Endothelial cell of umbilical vein (primary cell): ENCODE data around the gene ZNF383. TPM values are rescaled to one million over a fixed set of nuclear protein-coding genes. Genes with fewer than 3 reads are reported as not detected.

ENCODE experiments used
- BruUV-seq: library from RNA; stranded (reverse); fragments of 400-500 nt; replicated peaks from 2 replicates; lab custom pipeline; 2021; lab: Mats Ljungman, UMichigan
- CTCF ChIA-PET: fragments of 300-600, 350-600 bp; sonication (Branson Sonifier 250); formaldehyde crosslinking; loops from one replicate; lab custom pipeline; 2021; ENCODE audit warnings: antibody characterized with exemption, inconsistent platforms; lab: Charles Lee
- POLR2A ChIA-PET: fragments of 300-600, 350-600 bp; sonication (Branson Sonifier 250); formaldehyde crosslinking; loops from one replicate; lab custom pipeline; 2021; ENCODE audit warnings: antibody characterized with exemption, inconsistent platforms; lab: Charles Lee
- DNase-seq: peaks from one replicate; pipeline ENCODE4 v3.0.0-alpha.2; 2011; ENCODE audit warnings: low read depth, low spot score
- FAIRE-seq: peaks from 2 replicates; lab custom pipeline; 2011; peaks lifted over from hg19 to GRCh38; lab: Jason Lieb, UNC
- H2AFZ ChIP-seq: 2 replicates; pipeline ENCODE4 v1.6.0; 2012; ENCODE audit warnings: low read depth, low read length, control low read depth, inconsistent platforms
- H3K27ac ChIP-seq: 2 replicates; pipeline ENCODE4 v1.5.1; 2011; ENCODE audit warnings: low read depth, mild to moderate bottlenecking, control low read depth, low read length, moderate library complexity; ENCODE audit not compliant: insufficient read depth
- H3K27me3 ChIP-seq, 2 experiments: 2 replicates each; pipeline versions ENCODE4 v1.6.0 to v1.6.1; 2011; ENCODE audit warnings: low read length in 2 of 2, mixed read lengths in 1 of 2; ENCODE audit not compliant: control insufficient read depth in 2 of 2, insufficient read depth in 2 of 2
- H3K36me3 ChIP-seq, 2 experiments: 2 replicates in 1 of 2; 3 replicates in 1 of 2; pipeline ENCODE4 v1.5.1; 2011; ENCODE audit warnings: low read length in 2 of 2, mild to moderate bottlenecking in 1 of 2, moderate library complexity in 1 of 2; ENCODE audit not compliant: control insufficient read depth in 2 of 2, insufficient read depth in 2 of 2; ENCODE audit errors: extremely low read depth in 1 of 2
- H3K4me1 ChIP-seq: 3 replicates; pipeline ENCODE4 v1.5.1; 2011; ENCODE audit warnings: mild to moderate bottlenecking, low read length; ENCODE audit not compliant: control insufficient read depth, insufficient read depth; ENCODE audit errors: extremely low read depth
- H3K4me2 ChIP-seq: 2 replicates; pipeline ENCODE4 v1.6.1; 2011; ENCODE audit warnings: low read length, control low read depth, mixed read lengths; ENCODE audit not compliant: insufficient read depth
- H3K4me3 ChIP-seq, 3 experiments: fragments of 200-600 bp in 1 of 3; sonication (generic), shearing (Covaris generic) in 1 of 3; replicated peaks in 1 of 3; 2 replicates each; pipeline ENCODE4 v1.5.1; 2011 to 2016; ENCODE audit warnings: control low read depth in 3 of 3, low read length in 3 of 3, mild to moderate bottlenecking in 2 of 3, inconsistent platforms in 1 of 3, low read depth in 1 of 3, moderate library complexity in 1 of 3; ENCODE audit not compliant: insufficient read depth in 1 of 3
- H3K79me2 ChIP-seq: 2 replicates; pipeline ENCODE4 v1.6.0; 2012; ENCODE audit warnings: low read length, inconsistent platforms; ENCODE audit not compliant: control insufficient read depth, insufficient read depth
- H3K9ac ChIP-seq: replicated peaks from 2 replicates; pipeline ENCODE3; 2011; ENCODE audit warnings: low read length, control low read depth; ENCODE audit not compliant: insufficient read depth; ENCODE audit errors: extremely low read depth
- H3K9me1 ChIP-seq: replicated peaks from 3 replicates; pipeline ENCODE4 v1.6.0; 2011; ENCODE audit warnings: mild to moderate bottlenecking, low read length; ENCODE audit not compliant: control insufficient read depth, insufficient read depth; ENCODE audit errors: extremely low read depth
- H3K9me3 ChIP-seq: replicated peaks from 2 replicates; pipeline ENCODE4 v1.5.1; 2012; ENCODE audit warnings: low read length, inconsistent platforms; ENCODE audit not compliant: control insufficient read depth, insufficient read depth
- H4K20me1 ChIP-seq: replicated peaks from 2 replicates; pipeline ENCODE3; 2011; ENCODE audit warnings: mild to moderate bottlenecking, low read length; ENCODE audit not compliant: control insufficient read depth, insufficient read depth; ENCODE audit errors: extremely low read depth
- CTCF ChIP-seq, 2 donors: IDR thresholded peaks; 1 replicate in 1 of 2; 2 replicates in 1 of 2; pipeline ENCODE4 v1.5.1; 2011; ENCODE audit warnings: low read length in 2 of 2, mild to moderate bottlenecking in 2 of 2, moderate library complexity in 2 of 2, control low read depth in 1 of 2, inconsistent platforms in 1 of 2, low read depth in 1 of 2; ENCODE audit not compliant: insufficient read depth in 1 of 2; ENCODE audit errors: extremely low read depth in 1 of 2
- FOS ChIP-seq: IDR thresholded peaks from 2 replicates; pipeline ENCODE4 v1.6.1; 2011; ENCODE audit warnings: mild to moderate bottlenecking, low read length, moderate library complexity, borderline replicate concordance; ENCODE audit not compliant: insufficient read depth
- JUN ChIP-seq: IDR thresholded peaks from 2 replicates; pipeline ENCODE4 v1.6.1; 2011; ENCODE audit warnings: borderline replicate concordance, low read depth; ENCODE audit not compliant: insufficient read length, insufficient read depth
- MAX ChIP-seq: IDR thresholded peaks from 2 replicates; pipeline ENCODE4 v1.6.1; 2011; ENCODE audit not compliant: insufficient read depth, insufficient read length
- MYC ChIP-seq: IDR thresholded peaks from one replicate; pipeline ENCODE4 v1.6.1; 2011; ENCODE audit warnings: mild to moderate bottlenecking, low read depth, low read length
- POLR2A ChIP-seq: IDR thresholded peaks from 2 replicates; pipeline ENCODE4 v1.6.1; 2012; ENCODE audit warnings: low read depth, mild to moderate bottlenecking, control low read depth, low read length
- dilution Hi-C: fragments of 300-500 bp; cut with MboI; formaldehyde crosslinking; loops from one replicate; pipeline ENCODE4 v1.15.0; 2019; ENCODE audit warnings: low sequenced_read_pairs; ENCODE audit not compliant: extremely low pct_ligation_motif_present
- intact Hi-C: fragments of 100-400 bp; cut with micrococcal nuclease; formaldehyde crosslinking; loops from one replicate; pipeline ENCODE4 v1.10.0; 2022
- polyA plus RNA-seq, 4 experiments: library from polyadenylated mRNA; depleted of rRNA in 3 of 4; stranded (reverse) in 3 of 4; unstranded in 1 of 4; fragments of >200 nt; gene quantifications; 2 replicates each; pipeline versions ENCODE4 v1.2.1 to v1.2.3, GENCODE V29; 2011 to 2012; ENCODE audit warnings: missing spikeins in 1 of 4
- total RNA-seq: library from RNA; stranded (reverse); gene quantifications from 2 replicates; pipeline ENCODE4 v1.2.3, GENCODE V29; 2021

The ZNF383 gene
- total and polyA plus RNA-seq, 2 donors (not counting 3 experiments of a cell fraction or from before 2014, with no cell fraction given), result 1.7 to 7.1 TPM

- intact Hi-C loops, result no loop called here
- Histone ChIP-seq H3K4me3 (no peak overlapping the region), H3K27ac (no peak overlapping the region), H3K79me2 (no peaks in the 10 kb centered on the region), H3K4me1 (no peaks in the 10 kb centered on the region), H3K27me3 (no peaks in the 10 kb centered on the region), H4K20me1 (no peaks in the 10 kb centered on the region), H3K4me2 (no peak overlapping the region), H3K9ac (no peak overlapping the region), H3K36me3 (peaks cover 8 to 15% of the 10 kb centered on the region in 2 experiments), H3K9me1 (no peaks in the 10 kb centered on the region), H3K9me3 (no peaks in the 10 kb centered on the region), H2AFZ (no peak overlapping the region)
- no peak for DNase-seq
- ChIA-PET POLR2A (no interaction called here), CTCF (no interaction called here)
- no peak for FAIRE-seq
- BruUV-seq, result no TSS peak
- TF ChIP-seq CTCF (IDR thresholded peaks at IDR 0.05; ENCODE audit: extremely low read depth in 1 of 2, insufficient read depth in 1 of 2, low read depth in 1 of 2, low read length in 2 of 2), result peak; percentile 51 to 52
- no peak for TF ChIP-seq FOS
- dilution Hi-C loops, result no loop called here
These were observed 10.0 kb downstream of the ZNF383 start for GRCh38 chr19:37227996-37228395.

GRCh38 chr19:37243206-37243632 lies 25.2 kb downstream of the ZNF383 start:
- Histone ChIP-seq H2AFZ (no peak overlapping the region), H4K20me1 (no peaks in the 10 kb centered on the region), H3K4me3 (no peak overlapping the region), H3K9ac (no peak overlapping the region), H3K27me3 (no peaks in the 10 kb centered on the region), H3K36me3 (peaks cover 16 to 21% of the 10 kb centered on the region in 2 experiments), H3K79me2 (no peaks in the 10 kb centered on the region), H3K27ac (no peak overlapping the region), H3K9me1 (no peaks in the 10 kb centered on the region), H3K9me3 (peaks cover 9% of the 10 kb centered on the region), H3K4me1 (no peaks in the 10 kb centered on the region), H3K4me2 (no peak overlapping the region)
- dilution Hi-C loops, result no loop called here
- FAIRE-seq (no peak), DNase-seq (no peak)
- POLR2A ChIA-PET, result no interaction called here
- CTCF ChIA-PET, result no interaction called here
- BruUV-seq, result no TSS peak
- intact Hi-C loops, result no loop called here
- TF ChIP-seq MYC, result no peak
- no peak for TF ChIP-seq MAX
- no peak for TF ChIP-seq CTCF (IDR thresholded peaks at IDR 0.05; ENCODE audit: extremely low read depth in 1 of 2, insufficient read depth in 1 of 2, low read depth in 1 of 2, low read length in 2 of 2)
- no peak for TF ChIP-seq POLR2A
- no peak for TF ChIP-seq JUN
